Prostate gland (tissue), 2 donors: ENCODE results near the gene TYRP1. TPM values are rescaled to one million over a fixed set of nuclear protein-coding genes. Genes with fewer than 3 reads are reported as not detected.

Source experiments
- DNase-seq: peaks from one replicate; pipeline ENCODE4 v3.0.0-alpha.2; 2019; ENCODE audit warnings: low spot score
- H3K27ac ChIP-seq, 2 donors: fragments of 200-600 bp; sonication (generic); 2 replicates each; pipeline ENCODE4 v1.5.1; 2017 to 2019
- H3K27me3 ChIP-seq: fragments of 200-600 bp; sonication (generic); replicated peaks from 2 replicates; pipeline ENCODE4 v1.5.1; 2019; ENCODE audit not compliant: insufficient read depth
- H3K36me3 ChIP-seq, 2 donors: fragments of 200-600 bp; sonication (generic); 1 replicate in 1 of 2; 2 replicates in 1 of 2; pipeline versions ENCODE4 v1.5.1 to v1.8.1; 2017 to 2019
- H3K4me1 ChIP-seq: fragments of 200-600 bp; sonication (generic); replicated peaks from 2 replicates; pipeline ENCODE4 v1.5.1; 2019
- H3K4me3 ChIP-seq, 2 donors: fragments of 200-600 bp; sonication (generic); 2 replicates each; pipeline ENCODE4 v1.5.1; 2017 to 2019
- H3K9me3 ChIP-seq: fragments of 200-600 bp; sonication (generic); 2 replicates; pipeline ENCODE4 v1.5.1; 2017
- CTCF ChIP-seq, 4 experiments: fragments of 200-600 bp in 2 of 4; fragments of 450-650 bp in 2 of 4; sonication (generic) in 2 of 4; IDR thresholded peaks; 1 replicate in 3 of 4; 2 replicates in 1 of 4; pipeline ENCODE4 v1.5.1; 2016 to 2019; ENCODE audit warnings: antibody characterized with exemption in 4 of 4, mild to moderate bottlenecking in 2 of 4, moderate library complexity in 2 of 4
- POLR2A ChIP-seq: fragments of 450-650 bp; IDR thresholded peaks from one replicate; pipeline ENCODE4 v1.6.1; 2016; ENCODE audit warnings: antibody characterized with exemption, mild to moderate bottlenecking
- POLR2AphosphoS5 ChIP-seq: sonication (generic); formaldehyde crosslinking; IDR thresholded peaks from one replicate; pipeline ENCODE4 v1.6.1; 2017; ENCODE audit warnings: antibody characterized with exemption
- WGBS: methylation state at CpG from one replicate; pipeline ENCODE4 v1.1.5; 2018; 5-methylcytosine and 5-hydroxymethylcytosine counted together
- intact Hi-C: fragments of 100-400 bp; cut with DNase I; formaldehyde crosslinking; loops from one replicate; pipeline ENCODE4 v1.14.2; 2022
- total RNA-seq, 2 donors: library from RNA; depleted of rRNA; stranded (reverse); fragments of >200 nt; gene quantifications; one replicate each; pipeline ENCODE4 v1.1.0, GENCODE V29; 2016

Gene TYRP1, protein sequence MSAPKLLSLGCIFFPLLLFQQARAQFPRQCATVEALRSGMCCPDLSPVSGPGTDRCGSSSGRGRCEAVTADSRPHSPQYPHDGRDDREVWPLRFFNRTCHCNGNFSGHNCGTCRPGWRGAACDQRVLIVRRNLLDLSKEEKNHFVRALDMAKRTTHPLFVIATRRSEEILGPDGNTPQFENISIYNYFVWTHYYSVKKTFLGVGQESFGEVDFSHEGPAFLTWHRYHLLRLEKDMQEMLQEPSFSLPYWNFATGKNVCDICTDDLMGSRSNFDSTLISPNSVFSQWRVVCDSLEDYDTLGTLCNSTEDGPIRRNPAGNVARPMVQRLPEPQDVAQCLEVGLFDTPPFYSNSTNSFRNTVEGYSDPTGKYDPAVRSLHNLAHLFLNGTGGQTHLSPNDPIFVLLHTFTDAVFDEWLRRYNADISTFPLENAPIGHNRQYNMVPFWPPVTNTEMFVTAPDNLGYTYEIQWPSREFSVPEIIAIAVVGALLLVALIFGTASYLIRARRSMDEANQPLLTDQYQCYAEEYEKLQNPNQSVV
- total RNA-seq, result under 1 TPM in 1 of 2 donors, not detected in 1; 0.80 TPM

- Histone ChIP-seq H3K4me3 (no peak within 1 kb of the TSS), H3K4me1 (no peaks in the 10 kb centered on the region), H3K27ac (no peak within 1 kb of the TSS), H3K27me3 (no peaks in the 10 kb centered on the region), H3K36me3 (no peaks in the 10 kb centered on the region), H3K9me3 (no peaks in the 10 kb centered on the region)
- 75% methylated on average over 3 of the region's 3 CpGs for WGBS
- intact Hi-C loops, result no loop called here
- no peak for TF ChIP-seq POLR2AphosphoS5
- no peak for TF ChIP-seq CTCF (IDR thresholded peaks at IDR 0.05)
- no peak for TF ChIP-seq POLR2A
- no peak for DNase-seq
Measured at GRCh38 chr9:12693141-12693540, at the start of gene TYRP1. TSS of gene TYRP1 (plus strand) at chr9:12693385. CDS start at chr9:12693997, 612 bp downstream.

GRCh38 chr9:12643686-12644085 is 49.5 kb upstream of the TYRP1 start:
- H3K4me1 ChIP-seq, result no peaks in the 10 kb centered on the region
- no peak overlapping the region for H3K27ac ChIP-seq
- no peak overlapping the region for H3K4me3 ChIP-seq
- DNase-seq, result no peak
- no peaks in the 10 kb centered on the region for H3K9me3 ChIP-seq
- intact Hi-C loops, result no loop called here
- TF ChIP-seq CTCF (IDR thresholded peaks at IDR 0.05), result no peak
- TF ChIP-seq POLR2AphosphoS5, result no peak
- TF ChIP-seq POLR2A, result no peak
- no peaks in the 10 kb centered on the region for H3K27me3 ChIP-seq
- no peaks in the 10 kb centered on the region for H3K36me3 ChIP-seq

DNA sequence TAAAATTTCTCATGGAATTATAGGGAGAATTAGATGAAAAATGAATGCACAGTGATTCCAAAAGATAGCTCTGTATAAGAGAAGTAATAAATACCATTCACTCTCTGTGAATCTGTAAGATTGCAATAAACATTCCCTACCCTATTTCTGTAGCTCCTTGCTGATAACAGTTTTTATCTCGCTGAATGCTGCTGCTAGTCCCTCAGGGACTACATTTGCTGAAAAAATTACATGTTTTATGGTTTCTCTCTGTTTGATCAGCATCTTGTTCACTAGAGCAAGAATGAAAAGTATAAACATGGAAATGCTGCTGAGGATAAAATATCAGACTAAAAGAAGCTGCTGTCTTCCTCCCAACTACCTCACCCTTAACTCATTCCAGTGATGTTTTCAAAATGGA is 44.3 kb upstream of the TYRP1 start:
- WGBS, result 19% methylated on average over 1 of the region's 1 CpG
- H3K36me3 ChIP-seq, result no peaks in the 10 kb centered on the region
- no peaks in the 10 kb centered on the region for H3K9me3 ChIP-seq
- no peaks in the 10 kb centered on the region for H3K4me1 ChIP-seq
- TF ChIP-seq POLR2AphosphoS5 (no peak), POLR2A (no peak), CTCF (IDR thresholded peaks at IDR 0.05) (no peak)
- intact Hi-C loops, result no loop called here
- H3K27ac ChIP-seq, result no peak overlapping the region
- no peaks in the 10 kb centered on the region for H3K27me3 ChIP-seq
- DNase-seq, result no peak
- H3K4me3 ChIP-seq, result no peak overlapping the region

- TF ChIP-seq POLR2AphosphoS5, result no peak
- no peak for TF ChIP-seq CTCF (IDR thresholded peaks at IDR 0.05)
- TF ChIP-seq POLR2A, result no peak
- DNase-seq, result no peak
- Histone ChIP-seq H3K4me3 (no peak overlapping the region), H3K4me1 (no peaks in the 10 kb centered on the region), H3K27me3 (no peaks in the 10 kb centered on the region), H3K36me3 (no peaks in the 10 kb centered on the region), H3K9me3 (no peaks in the 10 kb centered on the region), H3K27ac (no peak overlapping the region)
- intact Hi-C loops, result no loop called here
Measured at GRCh38 chr9:12651125-12651524, 42.1 kb upstream of the TYRP1 start.

GRCh38 chr9:12652973-12653372 is 40.2 kb upstream of the TYRP1 start:
- Histone ChIP-seq H3K4me1 (no peaks in the 10 kb centered on the region), H3K4me3 (no peak overlapping the region), H3K36me3 (no peaks in the 10 kb centered on the region), H3K27ac (no peak overlapping the region), H3K9me3 (no peaks in the 10 kb centered on the region), H3K27me3 (no peaks in the 10 kb centered on the region)
- intact Hi-C loops, result no loop called here
- TF ChIP-seq CTCF (IDR thresholded peaks at IDR 0.05) (no peak), POLR2AphosphoS5 (no peak), POLR2A (no peak)
- WGBS, result 16% methylated on average over 2 of the region's 2 CpGs
- DNase-seq, result no peak
